B cell (primary cell): ENCODE data around the gene SP3. TPM values are rescaled to one million over a fixed set of nuclear protein-coding genes. Genes with fewer than 3 reads are reported as not detected.

ENCODE experiments used
- ATAC-seq: fragments of 200-7000 bp; cut with Tn5 transposase; one replicate; pipeline ENCODE4 v1.10.0; 2021; ENCODE audit warnings: low read depth, mild to moderate bottlenecking, moderate number of reproducible peaks, moderate library complexity
- CTCF ChIA-PET: fragments of 350-600 bp; sonication (Branson Sonifier 250); formaldehyde crosslinking; loops from one replicate; lab custom pipeline; 2021; ENCODE audit warnings: antibody characterized with exemption, inconsistent platforms; lab: Charles Lee
- POLR2A ChIA-PET: fragments of 350-600 bp; sonication (Branson Sonifier 250); formaldehyde crosslinking; loops from one replicate; lab custom pipeline; 2021; ENCODE audit warnings: antibody characterized with exemption; lab: Charles Lee
- DNase-seq: peaks from one replicate; pipeline ENCODE4 v3.0.0; 2013
- H2AFZ ChIP-seq: 2 replicates; pipeline ENCODE4 v1.6.1; 2012; ENCODE audit warnings: mild to moderate bottlenecking, low read depth, low read length; ENCODE audit not compliant: insufficient read depth, poor library complexity, severe bottlenecking
- H3K27ac ChIP-seq, 2 donors: 1 replicate in 1 of 2; 2 replicates in 1 of 2; pipeline ENCODE4 v1.5.1; 2012 to 2013; ENCODE audit warnings: low read length in 2 of 2, mild to moderate bottlenecking in 2 of 2, moderate library complexity in 1 of 2
- H3K27me3 ChIP-seq, 4 experiments: fragments of 200-600 bp in 1 of 4; sonication (generic) in 1 of 4; replicated peaks in 1 of 4; 1 replicate in 2 of 4; 2 replicates in 2 of 4; pipeline versions ENCODE4 v1.6.1 to v1.7.0; 2013 to 2016; ENCODE audit warnings: low read length in 3 of 4, mild to moderate bottlenecking in 2 of 4, mixed read lengths in 1 of 4, moderate library complexity in 1 of 4; ENCODE audit not compliant: insufficient read depth in 4 of 4, control insufficient read depth in 3 of 4; ENCODE audit errors: control extremely low read depth in 1 of 4
- H3K36me3 ChIP-seq, 2 experiments: replicated peaks in 1 of 2; 1 replicate in 1 of 2; 2 replicates in 1 of 2; pipeline versions ENCODE4 v1.6.1 to v1.7.1; 2013; ENCODE audit warnings: low read length in 1 of 2; ENCODE audit not compliant: insufficient read depth in 2 of 2, control insufficient read depth in 1 of 2; ENCODE audit errors: control extremely low read depth in 1 of 2, extremely low read depth in 1 of 2
- H3K4me1 ChIP-seq, 2 donors: fragments of 200-600 bp in 1 of 2; sonication (generic) in 1 of 2; 1 replicate in 1 of 2; 2 replicates in 1 of 2; pipeline versions ENCODE4 v1.5.1 to v1.6.1; 2013 to 2017; ENCODE audit warnings: low read length in 2 of 2; ENCODE audit not compliant: control insufficient read depth in 2 of 2, insufficient read depth in 2 of 2
- H3K4me2 ChIP-seq: replicated peaks from 2 replicates; pipeline ENCODE3; 2012; ENCODE audit warnings: mild to moderate bottlenecking, low read depth, low read length; ENCODE audit not compliant: poor library complexity, severe bottlenecking
- H3K4me3 ChIP-seq, 5 experiments: fragments of 200-600 bp in 1 of 5; sonication (generic) in 1 of 5; 1 replicate in 3 of 5; 2 replicates in 2 of 5; pipeline versions ENCODE4 v1.5.1 to v1.7.0; 2011 to 2016; ENCODE audit warnings: low read length in 4 of 5, mild to moderate bottlenecking in 4 of 5, low read depth in 2 of 5, control low read depth in 1 of 5, moderate library complexity in 1 of 5; ENCODE audit not compliant: insufficient read depth in 1 of 5; ENCODE audit errors: control extremely low read depth in 1 of 5, extremely low read depth in 1 of 5
- H3K79me2 ChIP-seq: fragments of 200-600 bp; sonication (generic); one replicate; pipeline ENCODE4 v1.6.0; 2016; ENCODE audit warnings: low read length; ENCODE audit not compliant: control insufficient read depth, insufficient read depth
- H3K9ac ChIP-seq: fragments of 200-600 bp; sonication (generic); 2 replicates; pipeline ENCODE4 v1.6.1; 2017; ENCODE audit warnings: mild to moderate bottlenecking, low read length, moderate library complexity
- H3K9me3 ChIP-seq, 3 donors: one replicate each; pipeline versions ENCODE4 v1.6.1 to v1.7.1; 2013; ENCODE audit warnings: low read length in 2 of 3; ENCODE audit not compliant: control insufficient read depth in 2 of 3, insufficient read depth in 1 of 3; ENCODE audit errors: control extremely low read depth in 1 of 3
- H4K20me1 ChIP-seq: 2 replicates; pipeline ENCODE4 v1.6.0; 2012; ENCODE audit warnings: mild to moderate bottlenecking, low read length; ENCODE audit not compliant: insufficient read depth, control insufficient read depth, poor library complexity, severe bottlenecking
- H3K27ac Mint-ChIP-seq: one replicate; pipeline ENCODE4 v1.8.0; 2021; ENCODE audit warnings: mixed read lengths
- H3K27me3 Mint-ChIP-seq: one replicate; pipeline ENCODE4 v1.8.0; 2021; ENCODE audit warnings: mixed read lengths
- H3K4me1 Mint-ChIP-seq: one replicate; pipeline ENCODE4 v1.8.0; 2021; ENCODE audit warnings: mixed read lengths
- H3K4me3 Mint-ChIP-seq: one replicate; pipeline ENCODE4 v1.8.0; 2021; ENCODE audit warnings: mixed read lengths
- H3K9me3 Mint-ChIP-seq: one replicate; pipeline ENCODE4 v1.8.0; 2022; ENCODE audit warnings: mixed read lengths; ENCODE audit not compliant: insufficient read depth
- CTCF ChIP-seq: fragments of 200-600 bp; IDR thresholded peaks from one replicate; pipeline ENCODE4 v1.8.0; 2022; ENCODE audit warnings: antibody characterized with exemption, mild to moderate bottlenecking
- EZH2 ChIP-seq: IDR thresholded peaks from 2 replicates; pipeline ENCODE4 v1.6.1; 2012; ENCODE audit warnings: borderline replicate concordance, low read depth, mild to moderate bottlenecking, moderate library complexity, low read length; ENCODE audit not compliant: insufficient read depth, poor library complexity, severe bottlenecking
- WGBS: methylation state at CpG from one replicate; pipeline ENCODE4 v1.1.5; 2013; ENCODE audit warnings: missing lambda C conversion rate; ENCODE audit not compliant: insufficient coverage; 5-methylcytosine and 5-hydroxymethylcytosine counted together
- intact Hi-C: fragments of 100-400 bp; cut with micrococcal nuclease; formaldehyde crosslinking; loops from one replicate; pipeline ENCODE4 v1.10.0; 2022
- polyA plus RNA-seq: library from polyadenylated mRNA; depleted of rRNA; stranded (reverse); fragments of >200 nt; gene quantifications from 2 replicates; pipeline ENCODE4 v1.2.3, GENCODE V29; 2012
- total RNA-seq, 2 donors: library from RNA; stranded (reverse); fragments of 120-200 nt in 1 of 2; gene quantifications; 1 replicate in 1 of 2; 2 replicates in 1 of 2; pipeline versions ENCODE4 v1.2.3 to v1.2.4, GENCODE V29; 2013 to 2022

SP3 gene
- total and polyA plus RNA-seq, 2 donors (not counting 1 experiment from before 2014, with no cell fraction given) = 31.9 to 152 TPM

DNA sequence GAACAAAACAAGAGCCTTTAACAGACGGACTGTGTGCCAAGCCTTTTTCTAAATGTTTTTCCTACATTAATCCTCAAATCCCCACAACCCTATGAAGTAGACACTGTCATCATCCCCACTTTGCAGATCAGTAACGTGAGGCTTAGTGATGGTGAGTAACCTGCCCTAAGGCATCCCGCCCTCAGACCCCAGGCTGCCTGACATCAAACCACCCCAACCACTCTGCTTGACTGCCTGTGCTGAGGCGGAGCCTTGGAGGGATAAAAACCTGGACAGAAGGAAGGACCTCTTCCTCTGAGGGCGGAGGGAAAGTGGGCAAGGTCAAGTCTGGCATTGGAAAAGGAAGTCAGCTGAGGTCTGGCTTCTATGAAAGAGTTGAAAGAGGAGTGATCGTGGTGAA, 104.6 kb downstream of the SP3 start:
- H2AFZ ChIP-seq = no peak overlapping the region

DNA sequence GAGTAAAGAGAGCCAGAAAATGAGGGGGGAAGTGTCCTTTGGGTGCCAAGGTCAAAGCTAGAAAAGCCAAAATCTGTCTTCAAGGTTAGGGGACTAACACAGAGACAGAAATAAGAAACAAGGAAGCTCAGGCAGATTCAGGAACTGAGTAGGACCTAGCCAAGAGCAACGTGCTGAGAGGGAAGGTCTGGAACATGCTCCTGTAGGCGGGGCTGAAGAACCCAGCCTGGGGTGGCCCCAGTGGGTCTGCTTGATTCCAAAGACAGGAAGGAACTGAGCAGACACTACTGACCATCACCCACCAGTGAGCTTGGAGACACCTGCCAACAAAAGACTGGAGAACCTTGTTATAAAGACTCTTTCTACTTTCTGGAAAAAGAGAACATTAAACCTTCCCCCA, 105.1 kb downstream of the SP3 start:
- Histone ChIP-seq H3K27ac (no peak overlapping the region), H4K20me1 (no peaks in the 10 kb centered on the region), H3K4me1 (peaks cover 0 to 5% of the 10 kb centered on the region in 2 donors), H3K4me2 (no peak overlapping the region), H3K79me2 (no peaks in the 10 kb centered on the region), H2AFZ (no peak overlapping the region), H3K9me3 (no peaks in the 10 kb centered on the region), H3K4me3 (no peak overlapping the region), H3K9ac (no peak overlapping the region), H3K36me3 (no peaks in the 10 kb centered on the region), H3K27me3 (no peaks in the 10 kb centered on the region)
- Mint-ChIP-seq H3K27ac (no peak overlapping the region), H3K27me3 (peaks cover 6% of the 10 kb centered on the region), H3K9me3 (no peaks in the 10 kb centered on the region), H3K4me1 (peaks cover 7% of the 10 kb centered on the region), H3K4me3 (no peak overlapping the region)
- no peak for ATAC-seq
- WGBS = 50% methylated on average over 2 of the region's 2 CpGs
- DNase-seq = no peak
- intact Hi-C loops = no loop called here
- TF ChIP-seq EZH2 (no peak), CTCF (no peak)
- CTCF ChIA-PET = no interaction called here
- POLR2A ChIA-PET = no interaction called here

More for the DNA sequence above, 104.6 kb downstream of the SP3 start:
- no peaks in the 10 kb centered on the region for H3K79me2 ChIP-seq
- 48% methylated on average over 3 of the region's 6 CpGs for WGBS
- Mint-ChIP-seq H3K9me3 (no peaks in the 10 kb centered on the region), H3K27ac (no peak overlapping the region), H3K4me3 (no peak overlapping the region), H3K27me3 (peaks cover 6% of the 10 kb centered on the region), H3K4me1 (peaks cover 7% of the 10 kb centered on the region)
- H3K9me3 ChIP-seq = no peaks in the 10 kb centered on the region
- H3K36me3 ChIP-seq = no peaks in the 10 kb centered on the region
- no peaks in the 10 kb centered on the region for H3K27me3 ChIP-seq
- intact Hi-C loops = no loop called here
- H3K4me2 ChIP-seq = no peak overlapping the region
- no peaks in the 10 kb centered on the region for H4K20me1 ChIP-seq
- H3K4me3 ChIP-seq = no peak overlapping the region
- no peak for DNase-seq
- no peak overlapping the region for H3K27ac ChIP-seq
- H3K9ac ChIP-seq = no peak overlapping the region
- peaks cover 0 to 5% of the 10 kb centered on the region in 2 donors for H3K4me1 ChIP-seq
- no peak for TF ChIP-seq EZH2
- no peak for TF ChIP-seq CTCF
- POLR2A ChIA-PET = no interaction called here
- CTCF ChIA-PET = no interaction called here
- no peak for ATAC-seq
